GM18951 (cell line): ENCODE data around the gene SLU7.

Experiments used
- POLR2A ChIP-seq: IDR thresholded peaks from 4 replicates; pipeline ENCODE4 v1.6.1; 2011; ENCODE audit warnings: mild to moderate bottlenecking; ENCODE audit not compliant: insufficient read length, insufficient read depth; ENCODE audit errors: extremely low read depth
- in situ Hi-C: fragments of 300-500 bp; cut with MboI; formaldehyde crosslinking; loops from one replicate; pipeline ENCODE4 v1.12.0; 2022; ENCODE audit warnings: low sequenced_read_pairs, mixed read lengths, inconsistent platforms; ENCODE audit not compliant: unreplicated experiment

Gene SLU7

GRCh38 chr5:160363211-160363610 lies 55.7 kb downstream of the SLU7 start:
- no peak for TF ChIP-seq POLR2A
- in situ Hi-C loops: no loop called here

- TF ChIP-seq POLR2A: no peak
These were observed 57.2 kb downstream of the SLU7 start for GRCh38 chr5:160361624-160362228.

GRCh38 chr5:160360310-160360709 lies 58.6 kb downstream of the SLU7 start:
- in situ Hi-C loops: no loop called here

More at GRCh38 chr5:160361624-160362228, 57.2 kb downstream of the SLU7 start:
- in situ Hi-C loops: no loop called here

GRCh38 chr5:160359816-160360215 lies 59.1 kb downstream of the SLU7 start:
- in situ Hi-C loops: no loop called here
- TF ChIP-seq POLR2A: no peak

More at GRCh38 chr5:160360310-160360709, 58.6 kb downstream of the SLU7 start:
- no peak for TF ChIP-seq POLR2A

GRCh38 chr5:160359242-160359641 lies 59.6 kb downstream of the SLU7 start:
- no peak for TF ChIP-seq POLR2A
- in situ Hi-C loops: no loop called here

- in situ Hi-C loops: no loop called here
- TF ChIP-seq POLR2A: no peak
These were observed 60.9 kb downstream of the SLU7 start for GRCh38 chr5:160357861-160358411.

- no peak for TF ChIP-seq POLR2A
- in situ Hi-C loops: no loop called here
These were observed 61.5 kb downstream of the SLU7 start for GRCh38 chr5:160357394-160357793.

- no peak for TF ChIP-seq POLR2A
- in situ Hi-C loops: no loop called here
These were observed 62.1 kb downstream of the SLU7 start for GRCh38 chr5:160356550-160357347.

GRCh38 chr5:160354666-160355065 lies 64.2 kb downstream of the SLU7 start:
- in situ Hi-C loops: no loop called here
- TF ChIP-seq POLR2A: no peak

- no peak for TF ChIP-seq POLR2A
- in situ Hi-C loops: no loop called here
These were observed 65.5 kb downstream of the SLU7 start for GRCh38 chr5:160353379-160353778.

GRCh38 chr5:160352308-160352707 lies 66.6 kb downstream of the SLU7 start:
- in situ Hi-C loops: no loop called here

More at GRCh38 chr5:160352308-160352707, 66.6 kb downstream of the SLU7 start:
- TF ChIP-seq POLR2A: no peak
